Eye (tissue), 1 donor: Measurements from ENCODE around the gene MRM3.
"Not testable (repeated sequence)": the region's sequence is repeated elsewhere in the genome, so short reads cannot be mapped to it uniquely, and the experiment has no call there.

Experiments used
- DNase-seq: peaks from one replicate; pipeline ENCODE4 v3.0.0-alpha.2; 2015

MRM3 gene

DNA sequence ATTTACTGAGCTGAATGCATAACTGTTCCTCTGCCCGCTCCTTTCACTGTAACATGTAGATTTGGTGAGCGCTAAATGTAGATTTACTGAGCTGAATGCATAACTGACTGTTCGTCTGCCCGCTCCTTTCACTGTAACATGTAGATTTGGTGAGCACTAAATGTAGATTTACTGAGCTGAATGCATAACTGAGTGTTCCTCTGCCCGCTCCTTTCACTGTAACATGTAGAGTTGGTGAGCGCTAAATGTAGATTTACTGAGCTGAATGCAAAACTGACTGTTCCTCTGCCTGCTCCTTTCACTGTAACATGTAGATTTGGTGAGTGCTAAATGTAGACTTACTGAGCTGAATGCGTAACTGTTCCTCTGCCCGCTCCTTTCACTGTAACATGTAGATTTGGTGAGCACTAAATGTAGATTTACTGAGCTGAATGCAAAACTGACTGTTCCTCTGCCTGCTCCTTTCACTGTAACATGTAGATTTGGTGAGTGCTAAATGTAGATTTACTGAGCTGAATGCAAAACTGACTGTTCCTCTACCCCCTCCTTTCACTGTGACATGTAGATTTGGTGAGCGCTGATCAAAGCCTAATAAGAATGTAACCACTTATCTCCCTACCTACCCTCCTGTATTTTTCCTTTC, 26.7 kb upstream of the MRM3 start:
- DNase-seq, result not testable (repeated sequence)

DNA sequence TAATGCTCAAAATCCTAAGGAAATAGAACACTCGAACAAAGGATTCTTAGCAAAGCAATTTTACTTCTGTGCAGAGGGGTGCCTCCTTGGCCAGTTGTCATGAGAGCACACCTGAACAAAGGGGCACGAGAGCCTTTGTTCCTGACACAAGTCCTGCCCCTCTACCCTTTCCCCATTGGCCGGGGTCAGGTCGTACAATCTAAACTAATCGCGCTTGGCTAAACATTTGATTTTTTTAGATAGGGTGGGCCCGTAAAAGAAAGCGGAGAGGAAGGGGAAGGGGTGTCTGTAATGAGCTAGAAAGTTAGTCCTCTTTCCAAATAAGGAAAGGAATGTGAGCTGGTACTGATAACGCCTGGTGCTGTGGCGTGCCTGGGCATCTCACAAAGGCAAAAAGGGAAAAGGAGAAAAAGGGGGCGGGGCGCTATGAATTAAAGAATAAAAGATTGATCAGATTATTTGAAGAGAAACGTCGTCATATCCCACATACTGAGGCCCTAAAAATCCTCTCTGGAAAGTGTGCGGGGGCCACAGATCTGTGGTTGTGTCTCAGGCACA, 26.1 kb upstream of the MRM3 start:
- DNase-seq, result not testable (repeated sequence)

DNA sequence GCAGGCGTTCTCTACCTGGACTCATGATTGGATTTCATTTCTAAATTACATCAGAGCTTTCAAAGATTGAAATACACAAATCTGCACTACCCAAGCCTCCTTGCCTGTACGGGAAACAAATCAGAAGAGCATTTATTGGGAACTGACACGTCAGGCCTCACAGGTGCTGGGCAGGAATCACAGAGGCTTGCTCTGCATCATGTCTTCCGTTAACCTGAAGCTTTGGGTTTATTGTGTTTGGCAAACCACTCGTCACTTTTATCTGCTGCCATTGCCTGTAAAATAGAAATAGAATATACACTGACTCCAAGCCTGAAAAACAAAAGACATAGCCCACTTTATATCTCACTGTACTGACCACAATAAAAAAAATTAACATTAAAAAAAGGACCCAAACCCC, 22.2 kb upstream of the MRM3 start:
- DNase-seq, result no peak

DNA sequence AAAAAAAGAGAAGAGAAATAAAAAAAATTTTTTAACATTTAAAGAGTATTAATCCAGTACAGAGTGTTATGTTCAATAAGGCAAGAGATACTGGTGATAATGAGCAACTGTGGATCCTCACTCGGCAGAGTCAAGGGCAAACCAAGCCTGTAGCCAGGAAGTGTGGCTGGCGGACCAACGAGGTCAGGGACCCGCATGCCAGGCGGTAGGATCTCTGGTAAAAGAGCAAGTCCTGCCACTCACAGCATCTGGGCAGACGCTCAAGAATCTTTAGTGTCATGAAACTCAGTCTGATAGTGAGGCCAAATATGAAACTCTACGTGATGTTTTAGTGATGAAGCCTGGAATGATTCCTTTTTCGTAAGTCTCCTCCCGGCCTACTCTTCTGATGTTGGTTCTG, 21.8 kb upstream of the MRM3 start:
- no peak for DNase-seq

DNA sequence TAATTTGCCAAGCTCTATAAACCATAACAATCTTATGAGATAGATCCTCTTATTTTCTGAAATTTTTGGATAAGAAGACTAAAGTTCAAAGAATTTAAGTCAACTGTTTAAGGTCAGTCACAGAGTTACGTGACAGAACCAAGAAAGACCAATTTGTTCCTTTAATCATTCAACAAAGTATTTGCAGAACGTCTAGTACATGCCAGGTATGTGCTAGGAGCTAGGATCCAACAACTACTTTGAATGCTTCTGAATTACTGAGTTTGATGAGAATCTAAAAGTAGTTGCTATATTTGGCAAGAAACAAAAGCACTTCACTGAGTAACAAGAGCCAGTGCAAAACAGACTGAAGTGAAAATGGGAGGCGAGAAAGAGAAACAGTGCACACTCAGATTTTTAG, 15.1 kb upstream of the MRM3 start:
- DNase-seq, result no peak

DNA sequence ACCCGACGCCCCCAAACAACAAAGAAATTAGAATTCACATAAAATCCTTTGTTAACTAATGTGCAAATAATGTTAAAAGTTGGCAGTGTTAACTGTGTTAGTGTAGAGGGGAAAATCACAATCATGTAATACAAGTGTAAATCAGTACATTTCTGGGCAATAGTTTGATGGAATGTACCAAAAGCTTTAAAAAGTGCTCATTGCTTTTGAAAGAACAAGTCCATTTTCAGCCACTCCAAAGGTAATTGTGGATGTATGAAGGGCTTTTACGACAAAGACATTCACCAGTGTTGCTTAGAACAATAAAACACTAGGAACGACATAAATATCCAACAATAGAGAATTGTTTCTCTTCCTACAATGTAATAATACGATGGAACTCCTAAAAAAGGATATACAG, 9.1 kb upstream of the MRM3 start:
- no peak for DNase-seq

DNA sequence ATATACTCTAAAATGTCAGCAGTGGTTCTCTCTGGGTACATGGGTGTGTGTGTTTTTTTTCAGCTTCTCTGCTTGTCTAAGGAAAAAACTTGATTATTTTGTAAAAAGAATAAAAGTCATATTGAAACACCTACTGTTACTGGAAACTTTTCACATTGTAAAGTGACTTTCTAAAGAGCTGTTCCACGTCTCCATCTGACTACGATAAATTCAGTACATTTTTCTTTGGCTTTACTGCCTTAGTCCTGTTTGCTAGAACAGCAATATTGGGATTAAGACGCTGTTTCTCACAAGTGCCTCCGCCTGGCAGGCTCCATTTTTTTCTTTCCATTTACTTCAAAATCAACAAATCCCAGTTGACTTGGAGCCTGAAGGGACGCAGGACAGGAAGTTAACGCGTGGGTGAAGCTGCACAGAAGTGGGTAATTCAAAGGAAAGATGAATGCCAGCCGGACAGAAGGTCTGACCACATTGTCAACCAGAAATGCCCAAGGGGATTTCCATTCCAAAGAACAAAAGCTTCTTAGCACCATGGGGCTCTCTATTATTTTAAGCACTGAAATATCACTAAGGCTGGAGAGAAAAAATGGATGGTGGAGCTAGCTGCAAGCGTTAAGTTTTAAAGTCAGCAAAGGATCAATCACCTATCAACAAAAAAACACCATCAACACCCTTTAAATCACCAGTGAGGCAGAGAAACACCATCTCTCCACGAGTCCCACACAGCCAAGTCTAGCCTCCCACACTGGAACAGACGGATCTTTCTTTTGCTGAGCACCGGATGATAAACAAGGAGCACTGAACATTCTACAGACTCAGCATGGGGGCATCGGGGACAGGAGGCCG, 8.5 kb upstream of the MRM3 start:
- no peak for DNase-seq

DNA sequence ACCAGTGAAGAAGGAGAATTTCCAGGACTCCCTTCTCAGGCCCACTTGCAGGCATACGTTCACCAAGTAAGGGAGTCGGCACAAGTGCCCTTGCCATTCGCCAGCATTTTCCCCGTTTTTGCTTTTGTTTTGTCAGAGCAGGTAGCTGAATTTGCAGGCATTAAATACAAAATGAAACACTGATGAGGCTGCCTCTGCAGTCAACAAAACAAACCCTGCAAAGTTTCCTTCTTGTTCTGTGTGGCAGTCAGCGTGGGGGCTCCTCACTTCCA, 7.9 kb upstream of the MRM3 start:
- no peak for DNase-seq

DNA sequence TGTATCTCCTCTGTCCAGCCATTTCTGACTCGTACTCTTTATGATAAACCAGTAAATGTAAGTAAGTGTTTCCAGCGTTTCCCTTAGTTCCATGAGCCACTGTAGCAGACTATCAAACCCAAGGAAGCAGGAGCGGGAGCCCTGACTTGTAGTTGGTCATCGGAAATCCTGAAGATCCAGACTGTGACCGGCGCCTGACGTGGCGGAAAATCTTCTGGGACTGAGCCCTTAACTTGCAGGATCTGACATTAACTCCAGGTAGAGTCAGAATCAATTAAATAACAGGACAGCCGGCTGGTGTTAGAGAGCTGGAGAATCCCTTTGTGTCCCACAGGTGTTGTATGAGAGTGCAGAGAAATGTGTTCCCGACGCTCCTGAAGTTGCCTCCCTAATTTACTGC, 4.1 kb upstream of the MRM3 start:
- DNase-seq, result no peak

DNA sequence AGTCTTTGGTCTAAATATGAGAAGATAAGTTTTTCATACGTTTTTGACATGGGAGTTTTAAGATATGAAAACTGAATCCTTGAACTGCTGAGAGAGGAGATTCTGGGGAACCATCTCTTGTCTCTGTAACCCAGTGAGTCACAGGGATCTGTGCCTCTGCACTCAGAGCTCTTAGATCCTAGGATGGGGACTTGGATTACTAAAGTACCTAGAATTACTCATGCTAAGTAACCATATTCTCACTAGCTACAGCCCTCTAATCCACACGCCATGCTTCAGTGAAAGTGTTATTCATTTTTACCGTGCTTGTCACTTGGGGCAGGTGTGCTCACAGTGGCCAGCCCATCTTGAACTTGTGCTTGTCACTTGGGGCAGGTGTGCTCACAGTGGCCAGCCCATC, 2.0 kb downstream of the MRM3 start:
- no peak for DNase-seq

DNA sequence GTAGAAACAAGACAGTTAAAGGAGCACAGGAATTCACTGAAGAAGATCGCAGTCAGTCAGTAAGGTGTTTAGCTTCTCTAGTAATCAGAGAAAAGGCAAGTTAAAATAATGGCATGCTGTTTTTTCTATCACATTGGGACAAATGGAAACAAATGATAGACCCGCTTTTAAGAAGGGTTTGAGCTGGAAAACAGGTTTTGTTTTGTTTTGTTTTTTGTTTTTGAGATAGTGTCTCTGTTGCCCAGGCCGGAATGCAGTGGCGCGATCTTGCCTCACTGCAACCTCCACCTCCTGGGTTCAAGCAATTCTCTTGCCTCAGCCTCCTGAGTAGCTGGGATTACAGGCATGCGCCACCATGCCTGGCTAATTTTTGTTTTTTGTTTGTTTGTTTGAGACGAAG, 3.7 kb downstream of the MRM3 start:
- DNase-seq, result not testable (repeated sequence)

DNA sequence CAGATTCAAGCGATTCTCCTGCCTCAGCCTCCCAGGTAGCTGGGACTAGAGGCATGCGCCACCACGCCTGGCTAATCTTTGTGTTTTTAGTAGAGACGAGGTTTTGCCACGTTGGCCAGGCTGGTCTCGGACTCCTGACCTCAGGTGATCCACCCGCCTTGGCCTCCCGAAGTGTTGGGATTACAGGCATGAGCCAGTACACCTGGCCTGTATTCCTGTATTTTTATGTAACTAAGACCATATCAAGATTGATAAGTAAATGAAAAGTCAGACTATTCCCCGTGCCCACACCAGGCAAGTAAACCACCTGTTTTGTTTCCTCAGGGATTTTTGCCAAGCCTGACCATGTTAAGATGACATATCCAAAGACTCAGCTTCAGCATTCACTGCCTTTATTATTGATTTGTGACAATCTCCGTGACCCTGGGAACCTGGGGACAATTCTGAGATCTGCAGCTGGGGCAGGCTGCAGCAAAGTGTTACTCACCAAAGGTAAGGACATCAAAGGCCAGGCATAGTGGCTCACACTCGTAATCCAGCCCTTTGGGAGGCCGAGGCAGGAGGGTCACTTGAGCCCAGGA, 5.6 kb downstream of the MRM3 start:
- DNase-seq, result no peak

DNA sequence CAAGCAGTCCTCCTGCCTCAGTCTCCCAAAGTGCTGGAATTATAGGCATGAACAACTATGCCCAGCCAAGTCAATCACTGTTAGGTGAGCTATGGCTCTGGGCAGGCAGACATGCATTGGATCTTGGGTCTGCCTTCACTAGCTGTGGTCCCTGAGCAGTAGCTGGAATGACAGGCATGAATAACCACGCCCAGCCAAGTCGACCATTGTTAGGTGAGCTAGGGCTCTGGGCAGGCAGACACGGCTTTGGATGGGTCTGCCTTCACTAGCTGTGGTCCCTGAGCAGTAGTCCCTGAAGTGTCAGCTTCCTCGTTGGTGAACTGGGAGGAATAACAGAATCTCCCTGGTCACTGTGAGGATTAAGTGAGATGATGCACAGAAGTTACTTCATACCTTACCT, 6.4 kb downstream of the MRM3 start:
- no peak for DNase-seq

DNA sequence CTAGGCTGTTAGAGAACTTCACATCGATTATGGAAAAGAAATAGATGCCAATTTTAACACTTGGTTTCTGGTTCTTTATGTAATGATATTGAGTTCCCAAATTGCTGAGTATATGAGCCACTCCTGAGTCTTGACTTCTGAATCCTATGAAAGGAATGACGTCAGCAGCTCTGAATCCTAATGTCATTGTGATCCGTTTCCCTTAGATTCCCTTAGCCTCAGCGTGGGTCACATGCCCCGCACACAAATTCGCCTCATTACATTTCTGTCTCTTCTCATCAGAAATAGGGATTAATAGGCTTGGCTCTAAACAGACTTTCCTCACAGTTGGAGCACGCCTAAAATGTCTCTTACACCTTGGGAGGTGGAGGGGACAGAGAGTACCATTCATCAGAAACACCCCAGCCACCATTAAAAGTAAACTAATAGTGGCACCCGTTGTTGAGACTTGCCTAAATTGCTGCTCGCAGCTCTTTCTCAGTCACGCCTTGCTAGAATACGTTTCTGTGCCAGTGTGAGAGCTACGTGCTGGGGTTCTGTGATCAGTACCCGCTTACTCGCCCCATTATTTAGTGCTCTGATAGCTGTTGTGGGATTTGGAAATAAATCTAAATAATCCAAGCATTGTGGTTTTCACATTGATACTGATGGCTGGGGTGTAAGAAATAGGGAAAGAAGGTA, 7.1 kb downstream of the MRM3 start:
- DNase-seq, result no peak

DNA sequence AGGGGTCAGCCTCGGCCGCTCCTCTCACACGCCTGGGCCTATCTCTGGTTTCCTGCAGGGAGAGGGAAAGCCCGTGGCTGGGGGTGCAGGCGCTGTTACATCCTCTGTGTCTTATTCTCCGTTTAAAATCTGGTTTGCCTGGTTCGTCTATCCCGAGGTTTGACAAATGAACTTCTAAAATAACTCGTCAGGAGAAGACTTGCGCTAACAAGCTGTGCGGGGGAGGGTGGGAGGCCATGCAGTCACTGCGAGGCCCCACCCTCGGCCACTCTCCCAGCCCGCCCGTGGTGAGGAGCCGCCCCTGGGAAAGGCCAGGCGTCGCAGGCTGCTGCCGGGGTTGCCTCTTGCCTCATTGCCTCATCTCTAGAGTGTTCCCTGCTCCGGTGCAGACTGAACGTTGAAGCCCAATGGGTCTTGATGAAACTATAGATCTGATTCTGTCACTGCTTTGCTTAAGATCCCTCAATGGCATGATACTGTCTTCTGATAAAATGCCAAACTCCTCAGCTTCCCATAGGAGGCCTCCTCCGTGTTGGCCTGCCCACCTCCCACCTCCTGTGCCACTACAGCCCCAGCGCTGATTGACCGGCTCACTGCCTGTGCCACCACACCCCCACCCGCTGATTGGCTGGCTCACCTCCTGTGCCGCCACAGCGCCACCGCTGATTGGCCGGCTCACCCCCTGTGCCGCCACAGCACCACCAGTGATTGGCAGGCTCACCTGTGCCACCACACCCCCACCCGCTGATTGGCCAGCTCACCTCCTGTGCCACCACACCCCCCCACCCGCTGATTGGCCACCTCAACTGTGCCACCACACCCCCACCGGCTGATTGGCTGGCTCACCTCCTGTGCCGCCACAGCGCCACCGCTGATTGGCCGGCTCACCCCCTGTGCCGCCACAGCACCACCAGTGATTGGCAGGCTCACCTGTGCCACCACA, 8.0 kb downstream of the MRM3 start:
- peak; percentile 62 for DNase-seq

DNA sequence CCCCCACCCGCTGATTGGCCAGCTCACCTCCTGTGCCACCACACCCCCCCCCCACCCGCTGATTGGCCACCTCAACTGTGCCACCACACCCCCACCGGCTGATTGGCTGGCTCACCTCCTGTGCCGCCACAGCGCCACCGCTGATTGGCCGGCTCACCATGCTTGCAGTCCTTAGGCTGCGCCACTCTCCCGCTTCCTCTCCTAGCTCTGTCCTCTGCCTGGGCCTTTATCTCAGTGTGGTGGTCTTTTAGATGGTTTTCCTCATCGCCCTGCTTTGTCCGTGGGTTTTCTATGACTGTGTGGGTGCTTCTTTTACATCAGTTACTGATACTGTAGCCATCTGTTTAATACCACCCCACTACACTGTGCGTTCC, 8.7 kb downstream of the MRM3 start:
- DNase-seq, result not testable (repeated sequence)

DNA sequence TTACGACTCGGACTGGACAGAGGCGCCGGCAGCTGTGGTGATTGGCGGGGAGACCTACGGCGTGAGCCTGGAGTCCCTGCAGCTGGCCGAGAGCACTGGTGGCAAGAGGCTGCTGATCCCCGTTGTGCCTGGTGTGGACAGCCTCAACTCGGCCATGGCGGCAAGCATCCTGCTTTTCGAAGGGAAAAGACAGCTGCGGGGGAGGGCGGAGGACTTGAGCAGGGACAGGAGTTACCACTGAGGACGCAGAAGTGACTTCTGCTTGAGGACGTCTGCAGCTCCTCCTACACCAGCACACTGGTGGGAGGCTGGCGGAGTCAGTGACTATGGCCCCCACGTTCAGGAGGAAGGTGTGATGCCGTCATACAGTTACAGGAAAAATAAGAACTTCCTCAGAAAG, 9.7 kb downstream of the MRM3 start:
- no peak for DNase-seq

DNA sequence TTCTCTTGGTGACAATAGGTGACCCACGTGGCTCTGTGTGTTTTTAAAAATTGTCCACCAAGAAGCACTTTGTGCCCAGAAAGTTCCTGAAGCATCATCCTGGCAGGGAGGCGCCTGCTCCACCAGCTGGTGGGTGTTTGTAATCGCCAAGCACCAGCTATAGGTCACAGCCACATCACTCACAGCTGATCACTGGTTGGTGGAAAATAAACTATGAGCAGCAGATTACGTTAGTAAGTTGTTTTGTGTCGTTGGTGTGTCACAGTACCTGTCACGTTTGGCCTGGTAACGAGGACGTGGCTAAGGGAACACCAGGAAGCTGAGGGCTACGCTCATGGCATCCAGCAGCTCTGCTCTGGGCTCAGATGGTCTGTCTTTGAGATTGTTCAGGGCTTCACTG, 10.1 kb downstream of the MRM3 start:
- DNase-seq, result no peak

DNA sequence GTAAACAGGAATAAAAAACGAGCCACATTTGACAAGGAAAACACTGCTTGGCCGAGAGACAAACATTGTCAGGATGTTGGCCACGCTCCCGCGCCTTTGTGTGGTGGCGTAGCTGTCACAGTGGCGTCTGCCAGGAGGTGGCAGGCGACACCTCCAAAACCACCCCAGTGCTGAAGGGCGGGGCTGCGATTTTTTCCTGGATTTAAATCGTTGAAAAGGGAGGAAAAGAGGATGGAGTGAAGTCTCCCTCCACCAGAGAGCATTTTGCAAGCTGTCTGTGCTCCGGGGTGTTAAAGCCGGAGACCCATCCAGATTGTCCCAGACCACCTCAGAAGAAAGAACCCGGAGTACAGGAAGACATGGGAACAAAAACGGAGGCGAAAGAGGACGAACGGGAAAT, 12.7 kb downstream of the MRM3 start:
- peak; percentile 93 for DNase-seq

DNA sequence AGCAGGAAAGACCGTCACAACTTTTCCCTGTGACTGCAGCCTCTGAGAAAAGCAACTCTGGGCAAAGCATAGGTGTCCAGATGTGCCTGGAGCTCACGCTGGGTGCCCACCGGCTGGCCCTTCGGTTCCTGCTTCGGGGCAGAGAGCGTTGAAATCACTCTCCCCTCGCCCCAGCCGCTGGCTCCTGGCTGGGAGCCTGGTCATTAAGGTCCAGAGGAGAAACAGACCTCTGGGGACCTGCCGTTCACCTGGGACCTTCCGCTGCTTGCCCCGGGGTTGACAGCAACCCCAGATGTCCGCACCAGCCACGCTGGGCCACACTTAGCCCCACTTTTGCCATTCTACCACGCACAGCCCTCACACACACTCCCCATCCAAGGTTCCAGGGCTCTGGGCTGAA, 13.1 kb downstream of the MRM3 start:
- DNase-seq, result no peak

DNA sequence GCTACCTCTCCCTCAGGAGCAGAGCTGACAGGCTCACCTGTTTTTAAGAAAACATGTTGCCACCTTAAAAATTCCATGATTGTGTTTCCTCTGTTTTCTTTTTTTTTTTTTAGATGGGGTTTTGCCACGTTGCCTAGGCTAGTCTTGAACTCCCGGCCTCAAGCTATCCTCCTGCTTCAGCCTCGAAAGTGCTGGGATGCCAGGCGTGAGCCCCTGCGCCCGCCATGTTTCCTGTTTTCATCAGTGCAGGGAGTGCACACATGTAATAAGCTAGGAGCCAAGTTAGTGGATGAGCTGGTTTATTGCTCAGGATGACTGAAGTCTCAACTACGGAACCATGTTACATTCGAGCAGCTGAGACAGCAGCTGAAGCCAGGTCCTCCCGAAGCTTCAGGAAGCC, 13.6 kb downstream of the MRM3 start:
- DNase-seq, result no peak

DNA sequence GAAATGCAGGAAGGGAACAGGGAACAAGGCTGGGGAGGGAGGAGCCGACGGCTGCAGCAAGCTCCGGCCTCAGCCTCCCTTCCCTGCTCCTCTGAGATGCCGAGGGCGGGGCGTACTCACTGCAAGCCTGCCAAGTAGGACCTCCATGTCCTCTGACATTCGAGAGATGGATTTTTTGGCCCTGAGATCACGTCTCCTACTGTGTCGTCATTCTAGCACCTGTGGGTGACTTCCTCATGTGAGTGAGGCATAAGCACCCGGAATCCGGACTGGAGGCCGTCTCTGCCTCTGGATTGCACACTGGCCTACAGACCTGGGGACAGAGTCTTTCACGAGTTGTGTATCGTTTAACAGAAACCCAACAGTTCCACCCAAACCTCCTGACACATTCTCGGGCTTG, 14.5 kb downstream of the MRM3 start:
- DNase-seq, result no peak
